ENCODE results near the gene RPS8.
"Not testable (repeated sequence)": the region's sequence is repeated elsewhere in the genome, so short reads cannot be mapped to it uniquely, and the experiment has no call there.

RPS8 gene

DNA sequence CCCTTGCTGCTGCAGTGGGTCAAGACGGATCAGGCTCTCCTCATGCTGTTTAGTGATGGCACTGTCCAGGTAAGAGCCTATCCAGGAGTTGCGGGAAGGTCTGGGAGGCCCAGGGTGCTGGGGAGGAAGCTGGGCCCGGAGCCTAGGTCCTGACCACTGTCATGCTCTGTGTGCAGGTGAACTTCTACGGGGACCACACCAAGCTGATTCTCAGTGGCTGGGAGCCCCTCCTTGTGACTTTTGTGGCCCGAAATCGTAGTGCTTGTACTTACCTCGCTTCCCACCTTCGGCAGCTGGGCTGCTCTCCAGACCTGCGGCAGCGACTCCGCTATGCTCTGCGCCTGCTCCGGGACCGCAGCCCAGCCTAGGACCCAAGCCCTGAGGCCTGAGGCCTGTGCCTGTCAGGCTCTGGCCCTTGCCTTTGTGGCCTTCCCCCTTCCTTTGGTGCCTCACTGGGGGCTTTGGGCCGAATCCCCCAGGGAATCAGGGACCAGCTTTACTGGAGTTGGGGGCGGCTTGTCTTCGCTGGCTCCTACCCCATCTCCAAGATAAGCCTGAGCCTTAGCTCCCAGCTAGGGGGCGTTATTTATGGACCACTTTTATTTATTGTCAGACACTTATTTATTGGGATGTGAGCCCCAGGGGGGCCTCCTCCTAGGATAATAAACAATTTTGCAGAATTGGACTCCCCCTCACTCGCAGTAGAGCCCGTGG is 30.1 kb downstream of the RPS8 start:
- H3K4me3 Mint-ChIP-seq = peak overlapping the region; percentile 94
- no peaks in the 10 kb centered on the region for H3K27me3 Mint-ChIP-seq
- H3K4me1 Mint-ChIP-seq = peaks cover 83% of the 10 kb centered on the region
- H3K9me3 Mint-ChIP-seq = no peaks in the 10 kb centered on the region
- H3K36me3 Mint-ChIP-seq (ENCODE audit: low read depth) = peaks cover 52% of the 10 kb centered on the region
- peak overlapping the region; percentile 93 for H3K27ac Mint-ChIP-seq
- DNase-seq (no peak), ATAC-seq (no peak)

DNA sequence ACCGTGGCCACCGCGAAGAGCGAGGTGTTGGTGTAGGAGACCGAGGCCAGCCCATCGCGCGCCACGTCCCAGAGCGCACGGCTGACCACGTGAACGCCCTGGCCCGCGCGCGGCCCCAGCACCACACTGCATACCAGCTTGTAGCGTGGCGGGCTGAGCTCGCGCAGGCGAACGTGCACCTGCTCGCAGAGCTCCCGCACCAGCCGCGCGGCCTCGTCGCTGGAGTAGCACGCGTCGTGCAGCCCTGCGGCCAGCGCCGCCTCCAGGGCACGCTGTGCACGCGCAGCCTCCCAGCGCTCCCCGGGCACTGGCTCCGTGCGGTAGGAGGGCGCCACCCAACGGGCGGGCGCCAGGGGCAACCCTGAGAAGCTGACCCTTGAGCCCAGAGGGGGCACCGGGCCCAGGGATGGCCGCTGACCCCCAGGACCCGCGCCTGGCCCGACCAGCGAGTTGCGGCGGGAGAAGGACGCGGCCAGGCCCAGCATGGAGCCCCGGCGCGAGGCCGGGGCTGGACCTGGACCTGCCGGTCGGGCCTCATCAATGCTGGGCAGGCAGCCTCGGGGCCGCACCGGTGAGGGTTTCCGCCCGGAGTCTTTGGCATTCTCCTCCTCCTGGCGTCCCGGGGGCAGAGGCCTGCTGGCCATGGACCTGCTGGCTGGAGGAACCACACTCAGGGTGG is 30.8 kb downstream of the RPS8 start:
- DNase-seq (no peak), ATAC-seq (no peak)
- peak overlapping the region; percentile 100 for H3K27ac Mint-ChIP-seq
- H3K36me3 Mint-ChIP-seq (ENCODE audit: low read depth) = peaks cover 50% of the 10 kb centered on the region
- peaks cover 87% of the 10 kb centered on the region for H3K4me1 Mint-ChIP-seq
- H3K9me3 Mint-ChIP-seq = no peaks in the 10 kb centered on the region
- H3K27me3 Mint-ChIP-seq = no peaks in the 10 kb centered on the region
- H3K4me3 Mint-ChIP-seq = peak overlapping the region; percentile 82

DNA sequence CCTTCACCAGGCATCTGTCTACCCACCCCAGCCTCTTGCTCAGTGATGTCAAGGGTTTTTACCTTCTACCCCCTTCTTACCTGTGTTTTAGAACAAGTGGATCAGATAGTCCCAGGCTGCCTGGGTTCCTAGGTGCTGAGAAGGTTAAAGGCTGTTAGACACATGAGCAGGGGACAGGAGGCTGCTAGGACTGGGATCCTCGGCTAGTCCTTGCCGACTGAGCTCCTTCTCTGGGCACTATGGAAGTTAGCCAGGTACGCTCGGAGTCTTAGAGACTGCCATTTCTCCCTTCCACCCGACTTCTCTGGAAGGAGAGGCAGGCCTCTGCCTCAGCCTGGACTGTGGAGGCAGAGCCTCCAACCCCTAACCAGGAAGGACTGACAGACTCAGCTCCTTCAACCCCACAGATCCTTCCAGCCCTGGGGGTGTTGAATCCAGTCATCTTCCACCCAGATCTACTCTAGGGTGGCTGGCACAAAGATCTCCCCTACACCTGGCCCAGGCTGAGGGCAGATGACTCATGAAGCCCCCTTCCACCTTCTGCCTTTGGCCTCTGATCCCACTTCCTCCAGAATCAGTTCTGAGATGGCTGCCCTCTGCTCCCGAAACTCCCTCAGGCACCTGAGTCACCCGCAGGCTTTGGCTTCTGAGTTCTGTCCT is 31.5 kb downstream of the RPS8 start, which contains the start of gene DYNLT4:
TSS of gene DYNLT4 (minus strand) at position 648 of the 660 bp plus-strand sequence. CDS start 683 bp downstream, outside the sequence.
- no peak for DNase-seq
- Mint-ChIP-seq H3K27me3 (no peaks in the 10 kb centered on the region), H3K9me3 (no peaks in the 10 kb centered on the region), H3K4me3 (peak within 1 kb of the TSS; percentile 82), H3K27ac (peak within 1 kb of the TSS; percentile 100), H3K36me3 (ENCODE audit: low read depth) (peaks cover 52% of the 10 kb centered on the region), H3K4me1 (peaks cover 92% of the 10 kb centered on the region)
- peak; percentile 12 for ATAC-seq

DNA sequence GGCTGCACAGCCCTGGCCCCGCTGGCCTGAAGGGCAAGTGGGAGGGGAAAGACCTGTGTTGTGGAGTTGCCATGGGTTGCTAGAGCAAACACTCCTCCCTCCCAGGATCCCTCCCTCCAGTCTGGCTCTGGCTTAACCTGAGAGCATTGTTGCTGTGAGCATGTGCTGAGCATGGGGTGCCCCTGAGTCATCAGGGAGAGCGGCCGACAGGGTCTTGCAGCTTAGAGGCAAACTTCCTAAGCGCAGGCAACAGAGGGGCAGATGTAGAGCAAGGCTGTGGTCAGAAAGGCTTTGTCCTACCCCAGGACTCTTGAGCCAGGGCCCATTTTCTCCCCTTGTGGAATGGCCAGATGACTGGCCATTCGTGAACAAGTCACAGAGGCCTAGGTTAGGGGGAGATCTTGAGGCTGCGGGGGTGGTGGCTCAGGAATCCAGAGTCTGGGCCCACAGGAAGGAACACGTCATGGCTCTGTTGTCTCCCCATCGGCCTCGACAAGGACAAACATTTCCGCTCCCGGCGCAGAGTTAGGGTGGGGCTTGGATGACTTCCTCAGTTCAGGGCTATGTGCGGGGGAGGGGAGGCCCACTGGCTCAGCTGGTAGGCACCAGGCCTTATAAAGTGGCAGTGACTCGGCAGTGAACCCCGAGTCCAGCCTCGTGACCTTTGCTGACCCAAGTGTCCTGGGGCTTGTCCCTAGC is 32.2 kb downstream of the RPS8 start:
- peaks cover 93% of the 10 kb centered on the region for H3K4me1 Mint-ChIP-seq
- H3K36me3 Mint-ChIP-seq (ENCODE audit: low read depth) = peaks cover 45% of the 10 kb centered on the region
- no peaks in the 10 kb centered on the region for H3K9me3 Mint-ChIP-seq
- peak overlapping the region; percentile 82 for H3K4me3 Mint-ChIP-seq
- peak; percentile 92 for DNase-seq
- H3K27ac Mint-ChIP-seq = peak overlapping the region; percentile 100
- peak; percentile 65 for ATAC-seq
- H3K27me3 Mint-ChIP-seq = no peaks in the 10 kb centered on the region

- H3K27me3 Mint-ChIP-seq = no peaks in the 10 kb centered on the region
- H3K9me3 Mint-ChIP-seq = no peaks in the 10 kb centered on the region
- ATAC-seq (peak; percentile 53), DNase-seq (peak; percentile 86)
- H3K36me3 Mint-ChIP-seq (ENCODE audit: low read depth) = peaks cover 37% of the 10 kb centered on the region
- H3K4me1 Mint-ChIP-seq = peaks cover 91% of the 10 kb centered on the region
- peak within 1 kb of the TSS; percentile 100 for H3K27ac Mint-ChIP-seq
- peak within 1 kb of the TSS; percentile 82 for H3K4me3 Mint-ChIP-seq
Observed at GRCh38 chr1:44808063-44808937, 33.0 kb downstream of the RPS8 start, which contains the start of gene BTBD19. Gene BTBD19, plus strand, starts transcription at chr1:44808523. Its CDS starts 298 bp downstream, at chr1:44808821.

GRCh38 chr1:44808938-44809917 is 33.9 kb downstream of the RPS8 start:
- no peaks in the 10 kb centered on the region for H3K27me3 Mint-ChIP-seq
- H3K4me1 Mint-ChIP-seq = peaks cover 89% of the 10 kb centered on the region
- ATAC-seq (peak; percentile 51), DNase-seq (peak; percentile 86)
- no peaks in the 10 kb centered on the region for H3K9me3 Mint-ChIP-seq
- H3K4me3 Mint-ChIP-seq = peak overlapping the region; percentile 82
- H3K27ac Mint-ChIP-seq = peak overlapping the region; percentile 100
- H3K36me3 Mint-ChIP-seq (ENCODE audit: low read depth) = peaks cover 34% of the 10 kb centered on the region

GRCh38 chr1:44810101-44810761 is 34.9 kb downstream of the RPS8 start:
- H3K9me3 Mint-ChIP-seq = no peaks in the 10 kb centered on the region
- no peaks in the 10 kb centered on the region for H3K27me3 Mint-ChIP-seq
- peak overlapping the region; percentile 82 for H3K4me3 Mint-ChIP-seq
- peaks cover 33% of the 10 kb centered on the region for H3K36me3 Mint-ChIP-seq (ENCODE audit: low read depth)
- H3K4me1 Mint-ChIP-seq = peaks cover 89% of the 10 kb centered on the region
- peak overlapping the region; percentile 100 for H3K27ac Mint-ChIP-seq
- DNase-seq (peak; percentile 50), ATAC-seq (no peak)

- peak overlapping the region; percentile 100 for H3K27ac Mint-ChIP-seq
- not testable (repeated sequence) for ATAC-seq, H3K9me3 Mint-ChIP-seq, DNase-seq, H3K27me3 Mint-ChIP-seq
- H3K4me1 Mint-ChIP-seq = peaks cover 89% of the 10 kb centered on the region
- peaks cover 35% of the 10 kb centered on the region for H3K36me3 Mint-ChIP-seq (ENCODE audit: low read depth)
- H3K4me3 Mint-ChIP-seq = peak overlapping the region; percentile 82
Observed at GRCh38 chr1:44810762-44811105, 35.4 kb downstream of the RPS8 start.

DNA sequence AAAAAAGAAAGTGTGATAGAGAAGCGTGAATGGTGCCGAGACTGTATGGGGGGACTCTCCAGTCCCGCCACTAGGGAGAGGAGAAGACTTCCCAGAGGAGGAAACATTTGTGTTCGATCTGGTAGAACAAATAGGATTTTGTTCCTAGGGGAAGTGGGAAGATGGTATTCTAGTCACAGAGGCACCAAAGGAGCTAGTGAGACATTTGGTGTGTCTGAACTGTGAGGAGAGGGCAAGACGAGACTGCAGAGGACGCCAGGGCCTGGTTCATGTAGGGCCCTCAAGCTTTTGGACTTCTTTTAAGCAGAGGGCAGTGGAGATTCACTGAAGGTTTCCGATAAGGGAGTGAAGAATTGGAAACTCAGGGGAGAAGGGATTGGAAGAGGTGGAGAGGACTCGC is 35.9 kb downstream of the RPS8 start:
- Mint-ChIP-seq H3K27ac (peak overlapping the region; percentile 100), H3K4me1 (peaks cover 87% of the 10 kb centered on the region), H3K4me3 (peak overlapping the region; percentile 82), H3K36me3 (ENCODE audit: low read depth) (peaks cover 36% of the 10 kb centered on the region), H3K27me3 (no peaks in the 10 kb centered on the region), H3K9me3 (no peaks in the 10 kb centered on the region)
- DNase-seq (no peak), ATAC-seq (no peak)

DNA sequence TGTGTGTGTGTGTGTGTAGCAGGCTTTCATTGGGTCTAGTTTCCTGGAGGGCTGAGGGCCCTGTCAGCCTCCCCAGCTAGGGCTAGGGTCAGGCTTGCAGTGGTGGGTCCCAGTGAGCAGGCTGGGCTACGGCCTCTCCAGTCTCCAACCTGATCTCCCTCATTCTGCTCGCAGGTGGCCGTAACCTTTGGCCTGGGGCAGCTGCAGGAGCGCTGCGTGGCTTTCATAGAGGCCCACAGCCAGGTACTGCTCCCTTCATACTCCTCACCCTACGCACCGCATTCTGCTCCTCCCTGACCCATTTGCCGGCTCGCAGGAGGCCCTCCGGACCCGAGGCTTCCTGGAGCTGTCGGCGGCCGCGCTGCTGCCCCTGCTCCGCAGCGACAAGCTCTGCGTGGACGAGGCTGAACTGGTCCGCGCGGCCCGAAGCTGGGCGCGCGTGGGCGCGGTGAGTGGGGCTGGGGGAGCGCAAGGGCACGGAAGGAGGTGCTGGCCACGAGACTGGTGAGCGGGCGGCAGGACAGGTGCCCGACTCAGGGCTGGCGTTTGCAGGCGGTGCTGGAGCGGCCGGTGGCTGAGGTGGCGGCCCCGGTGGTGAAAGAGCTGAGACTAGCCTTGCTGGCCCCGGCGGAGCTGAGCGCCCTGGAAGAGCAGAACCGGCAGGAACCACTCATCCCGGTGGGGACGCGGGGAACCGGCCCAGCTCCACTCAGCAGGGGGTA is 37.6 kb downstream of the RPS8 start:
- Mint-ChIP-seq H3K27ac (no peak overlapping the region), H3K4me3 (no peak overlapping the region), H3K36me3 (ENCODE audit: low read depth) (peaks cover 34% of the 10 kb centered on the region), H3K4me1 (peaks cover 79% of the 10 kb centered on the region), H3K9me3 (no peaks in the 10 kb centered on the region), H3K27me3 (no peaks in the 10 kb centered on the region)
- ATAC-seq = no peak
- DNase-seq = no peak

GRCh38 chr1:44815926-44816325 is 40.6 kb downstream of the RPS8 start:
- H3K27ac Mint-ChIP-seq = not testable (repeated sequence)

DNA sequence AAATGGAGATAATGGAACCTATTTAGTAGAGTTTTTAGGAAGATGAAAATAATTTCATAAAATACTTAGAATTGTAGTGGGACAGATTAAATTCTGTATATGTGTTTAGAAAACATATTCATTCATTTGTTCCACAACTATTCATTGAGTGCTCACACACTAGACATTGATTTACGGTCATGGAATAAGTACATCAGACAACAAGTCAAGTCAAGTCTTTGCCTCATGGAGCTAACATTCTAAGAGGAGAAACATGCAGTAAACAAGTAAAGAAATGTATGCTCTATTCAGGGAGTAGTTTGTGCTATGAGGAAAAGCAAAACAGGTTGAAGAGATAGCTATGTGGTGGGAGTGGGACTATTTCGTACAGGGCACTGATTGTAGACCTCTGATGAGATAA is 42.0 kb downstream of the RPS8 start:
- Mint-ChIP-seq H3K4me1 (peaks cover 63% of the 10 kb centered on the region), H3K27ac (peak overlapping the region; percentile 57), H3K27me3 (no peaks in the 10 kb centered on the region), H3K9me3 (no peaks in the 10 kb centered on the region), H3K36me3 (ENCODE audit: low read depth) (peaks cover 21% of the 10 kb centered on the region), H3K4me3 (peak overlapping the region; percentile 37)
- ATAC-seq = no peak
- DNase-seq = no peak

More at GRCh38 chr1:44815926-44816325, 40.6 kb downstream of the RPS8 start:
- peaks cover 76% of the 10 kb centered on the region for H3K4me1 Mint-ChIP-seq
- not testable (repeated sequence) for H3K9me3 Mint-ChIP-seq, DNase-seq, H3K27me3 Mint-ChIP-seq, ATAC-seq
- peak overlapping the region; percentile 27 for H3K4me3 Mint-ChIP-seq
- peaks cover 26% of the 10 kb centered on the region for H3K36me3 Mint-ChIP-seq (ENCODE audit: low read depth)
